T-helper 2 cell (primary cell): ENCODE measurements around the gene GPBAR1.

ENCODE experiments used
- DNase-seq, 5 experiments: peaks; one replicate each; pipeline versions ENCODE4 v3.0.0 to v3.0.0-alpha.2; 2012 to 2022

The GPBAR1 gene

GRCh38 chr2:218244665-218245064, 16.1 kb upstream of the GPBAR1 start:
- DNase-seq, result no peak

GRCh38 chr2:218245214-218245613, 15.6 kb upstream of the GPBAR1 start:
- no peak for DNase-seq

GRCh38 chr2:218249691-218250090, 11.1 kb upstream of the GPBAR1 start:
- no peak for DNase-seq

GRCh38 chr2:218252509-218253231, 8.1 kb upstream of the GPBAR1 start:
- no peak for DNase-seq

- no peak for DNase-seq
Measured at GRCh38 chr2:218253232-218253625, 7.6 kb upstream of the GPBAR1 start.

- peak in 1 of 5 experiments; percentile 19 for DNase-seq
Measured at GRCh38 chr2:218255446-218255845, 5.4 kb upstream of the GPBAR1 start.

- DNase-seq, result no peak
Measured at GRCh38 chr2:218256612-218257350, 4.0 kb upstream of the GPBAR1 start.

GRCh38 chr2:218257390-218257981, 3.3 kb upstream of the GPBAR1 start:
- peak in 4 of 5 experiments; percentile 45 to 80 (median 55) for DNase-seq

- DNase-seq, result no peak
Measured at GRCh38 chr2:218259099-218259961, 1.5 kb upstream of the GPBAR1 start.

- no peak for DNase-seq
Measured at GRCh38 chr2:218260166-218260565, 649 bp upstream of the GPBAR1 start.

GRCh38 chr2:218261423-218262236, 815 bp downstream of the GPBAR1 start:
- DNase-seq, result no peak

- no peak for DNase-seq
Measured at GRCh38 chr2:218262237-218262600, 1.4 kb downstream of the GPBAR1 start.

GRCh38 chr2:218262631-218263586, 2.1 kb downstream of the GPBAR1 start:
- no peak for DNase-seq

GRCh38 chr2:218263817-218264641, 3.2 kb downstream of the GPBAR1 start:
- no peak for DNase-seq

- DNase-seq, result no peak
Measured at GRCh38 chr2:218264773-218265561, 4.2 kb downstream of the GPBAR1 start.

- no peak for DNase-seq
Measured at GRCh38 chr2:218265626-218266025, 4.8 kb downstream of the GPBAR1 start.

- DNase-seq, result no peak
Measured at GRCh38 chr2:218266316-218266979, 5.6 kb downstream of the GPBAR1 start.

GRCh38 chr2:218267259-218267658, 6.4 kb downstream of the GPBAR1 start:
- no peak for DNase-seq
